Activated T-cell treated with anti-CD3 and anti-CD28 coated beads, Interleukin-2, amount 50 U/mL, for 4 hours (primary cell): ENCODE data around the gene TMEM141. TPM values are rescaled to one million over a fixed set of nuclear protein-coding genes. Genes with fewer than 3 reads are reported as not detected.
"Not testable (repeated sequence)": the region's sequence is repeated elsewhere in the genome, so short reads cannot be mapped to it uniquely, and the experiment has no call there.

ENCODE experiments used
- ATAC-seq, 2 donors: fragments of 200-7000 bp; cut with Tn5 transposase; one replicate each; pipeline ENCODE4 v1.10.0; 2021
- DNase-seq: peaks from one replicate; pipeline ENCODE4 v3.0.0-alpha.2; 2020
- H3K27me3 Mint-ChIP-seq: one replicate; pipeline ENCODE4 v1.8.0; 2021; ENCODE audit warnings: low read depth, mixed read lengths
- H3K36me3 Mint-ChIP-seq: one replicate; pipeline ENCODE4 v1.8.0; 2022; ENCODE audit warnings: mixed read lengths; ENCODE audit not compliant: insufficient read depth
- H3K4me1 Mint-ChIP-seq: one replicate; pipeline ENCODE4 v1.8.0; 2021; ENCODE audit warnings: low read depth, mixed read lengths
- H3K4me3 Mint-ChIP-seq: one replicate; pipeline ENCODE4 v1.8.0; 2021; ENCODE audit warnings: mild to moderate bottlenecking, moderate library complexity, mixed read lengths
- H3K9me3 Mint-ChIP-seq: one replicate; pipeline ENCODE4 v1.8.0; 2021; ENCODE audit warnings: mixed read lengths
- total RNA-seq, 3 donors: library from RNA; stranded (reverse); gene quantifications; one replicate each; pipeline ENCODE4 v1.2.1, GENCODE V29; 2021

TMEM141 gene
- total RNA-seq, 3 donors from 2014 or later, result 49.5 to 53.0 (median 51.9) TPM

GRCh38 chr9:136791516-136792276 is 552 bp downstream of the TMEM141 start:
- peak overlapping the region; percentile 79 for H3K4me3 Mint-ChIP-seq
- ATAC-seq, result peak; percentile 11
- H3K9me3 Mint-ChIP-seq, result no peaks in the 10 kb centered on the region
- H3K4me1 Mint-ChIP-seq, result peaks cover 25% of the 10 kb centered on the region
- H3K36me3 Mint-ChIP-seq, result no peaks in the 10 kb centered on the region
- H3K27me3 Mint-ChIP-seq, result peaks cover 5% of the 10 kb centered on the region
- DNase-seq, result peak; percentile 62

DNA sequence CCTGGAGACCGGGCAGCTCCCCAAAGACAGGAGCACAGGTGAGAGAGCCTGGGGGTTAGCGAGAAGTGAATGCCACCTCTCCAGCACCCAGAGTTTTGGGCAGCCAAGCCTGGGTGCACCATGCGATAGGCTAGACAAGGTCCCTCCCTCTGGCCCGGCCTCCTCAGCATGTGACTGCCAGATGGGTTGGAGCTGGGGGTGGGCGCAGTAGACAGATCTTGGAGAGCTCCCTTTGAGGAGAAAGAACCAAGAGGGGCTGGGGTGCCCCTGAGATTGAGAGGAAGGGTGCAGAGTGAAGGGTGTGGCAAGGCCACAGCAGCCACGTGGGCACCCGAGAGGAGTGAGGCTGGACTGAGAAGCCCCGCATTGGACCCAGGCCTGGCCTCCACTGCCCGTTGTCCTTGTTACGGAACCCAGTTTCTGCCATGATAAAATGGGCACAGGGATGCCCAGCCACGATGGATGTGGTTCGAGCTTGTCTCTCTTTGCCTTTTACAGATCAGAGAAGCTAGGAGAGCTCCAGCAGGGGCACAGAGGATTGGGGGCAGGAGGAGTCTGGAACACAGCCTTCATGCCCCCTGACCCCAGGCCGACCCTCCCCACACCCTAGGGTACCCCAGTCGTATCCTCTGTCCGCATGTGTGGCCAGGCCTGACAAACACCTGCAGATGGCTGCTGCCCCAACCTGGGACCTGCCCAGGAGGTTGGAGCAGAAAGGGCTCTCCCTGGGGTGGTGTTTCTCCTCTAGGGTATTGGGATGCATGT is 1.4 kb downstream of the TMEM141 start:
- Mint-ChIP-seq H3K27me3 (peaks cover 6% of the 10 kb centered on the region), H3K4me3 (peak overlapping the region; percentile 79), H3K4me1 (peaks cover 25% of the 10 kb centered on the region), H3K9me3 (no peaks in the 10 kb centered on the region), H3K36me3 (no peaks in the 10 kb centered on the region)
- ATAC-seq (no peak), DNase-seq (no peak)

DNA sequence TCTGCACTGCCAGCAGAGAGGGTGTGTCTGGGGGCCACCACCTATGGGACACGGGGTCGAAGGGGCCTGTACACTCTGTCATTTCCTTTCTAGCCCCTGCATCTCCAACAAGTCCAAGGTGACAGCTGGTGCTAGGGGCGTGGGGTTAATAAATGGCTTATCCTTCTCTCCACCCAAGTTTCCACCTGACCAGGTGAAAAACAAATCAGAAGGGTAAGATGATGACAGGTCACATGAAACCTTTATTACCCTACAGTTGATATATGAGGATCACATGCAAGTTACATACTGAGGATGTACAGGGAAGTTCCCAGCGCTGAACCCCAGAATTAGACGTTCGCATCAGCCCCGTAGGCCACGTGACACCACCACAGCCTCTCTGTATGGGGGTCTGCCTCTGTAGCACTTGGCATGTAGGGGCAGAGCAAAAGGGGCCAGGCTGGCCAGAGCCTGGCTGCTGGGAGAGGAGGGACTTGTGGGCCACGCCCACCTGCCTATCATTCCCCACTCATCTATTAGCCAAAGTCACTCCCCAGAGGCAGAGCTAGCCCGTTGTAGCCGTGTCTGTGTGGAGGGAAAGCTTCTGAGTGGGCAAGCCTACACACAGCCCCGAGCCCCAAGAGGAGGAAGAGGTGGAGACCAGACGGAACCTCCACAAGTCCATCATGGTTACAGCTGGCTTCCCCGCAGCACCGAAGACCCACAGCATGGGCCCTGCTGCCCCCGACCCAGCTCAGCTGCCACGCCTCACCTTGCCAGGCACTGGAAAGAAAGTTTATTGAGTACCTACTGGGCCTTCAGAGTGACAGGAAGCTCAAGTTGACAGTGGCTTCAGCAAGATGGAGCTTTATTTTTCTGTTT is 2.2 kb downstream of the TMEM141 start:
- Mint-ChIP-seq H3K4me3 (no peak overlapping the region), H3K9me3 (no peaks in the 10 kb centered on the region), H3K4me1 (peaks cover 18% of the 10 kb centered on the region), H3K36me3 (no peaks in the 10 kb centered on the region), H3K27me3 (peaks cover 6% of the 10 kb centered on the region)
- DNase-seq (no peak), ATAC-seq (no peak)

GRCh38 chr9:136794281-136794999 is 3.3 kb downstream of the TMEM141 start:
- Mint-ChIP-seq H3K36me3 (no peaks in the 10 kb centered on the region), H3K9me3 (no peaks in the 10 kb centered on the region), H3K4me3 (no peak overlapping the region), H3K27me3 (peaks cover 6% of the 10 kb centered on the region), H3K4me1 (peaks cover 18% of the 10 kb centered on the region)
- DNase-seq (no peak), ATAC-seq (no peak)

GRCh38 chr9:136795000-136795348 is 3.8 kb downstream of the TMEM141 start:
- no peak overlapping the region for H3K4me3 Mint-ChIP-seq
- H3K4me1 Mint-ChIP-seq, result peaks cover 18% of the 10 kb centered on the region
- DNase-seq, result no peak
- no peaks in the 10 kb centered on the region for H3K9me3 Mint-ChIP-seq
- H3K36me3 Mint-ChIP-seq, result no peaks in the 10 kb centered on the region
- ATAC-seq, result no peak
- H3K27me3 Mint-ChIP-seq, result peaks cover 6% of the 10 kb centered on the region

GRCh38 chr9:136796238-136796774 is 5.2 kb downstream of the TMEM141 start, which contains the start of gene CCDC183:
TSS of gene CCDC183 (plus strand) at chr9:136796338. CDS start at chr9:136796398, 60 bp downstream.
- ATAC-seq, result no peak
- no peaks in the 10 kb centered on the region for H3K36me3 Mint-ChIP-seq
- no peaks in the 10 kb centered on the region for H3K9me3 Mint-ChIP-seq

GRCh38 chr9:136796775-136797347 is 5.7 kb downstream of the TMEM141 start:
- not testable (repeated sequence) for DNase-seq, H3K27me3 Mint-ChIP-seq, H3K36me3 Mint-ChIP-seq, H3K9me3 Mint-ChIP-seq, H3K4me3 Mint-ChIP-seq, ATAC-seq
- peaks cover 26% of the 10 kb centered on the region for H3K4me1 Mint-ChIP-seq

More at GRCh38 chr9:136796238-136796774, 5.2 kb downstream of the TMEM141 start, which contains the start of gene CCDC183:
- H3K27me3 Mint-ChIP-seq, result peaks cover 6% of the 10 kb centered on the region
- no peak for DNase-seq
- H3K4me1 Mint-ChIP-seq, result peaks cover 25% of the 10 kb centered on the region
- no peak within 1 kb of the TSS for H3K4me3 Mint-ChIP-seq

DNA sequence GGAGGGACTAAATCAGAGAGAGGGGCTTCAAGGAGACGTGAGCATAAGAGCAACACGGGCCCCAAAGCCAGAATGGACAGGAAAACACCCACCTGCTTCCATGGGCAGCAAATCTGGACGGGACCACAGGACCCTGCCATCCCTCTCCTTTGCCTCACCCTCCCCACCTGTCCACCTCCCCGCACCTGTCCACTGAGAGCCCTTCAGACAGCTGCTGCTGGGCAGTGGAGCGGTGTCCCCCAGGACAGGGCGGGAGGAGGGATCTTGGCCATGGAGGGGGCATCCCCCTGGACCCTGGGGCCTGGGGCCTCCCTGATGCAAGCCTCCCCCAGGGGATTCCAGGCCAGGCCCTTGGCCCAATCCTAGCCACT is 7.5 kb downstream of the TMEM141 start:
- DNase-seq (no peak), ATAC-seq (no peak)
- no peak overlapping the region for H3K4me3 Mint-ChIP-seq
- peaks cover 6% of the 10 kb centered on the region for H3K27me3 Mint-ChIP-seq
- no peaks in the 10 kb centered on the region for H3K36me3 Mint-ChIP-seq
- H3K4me1 Mint-ChIP-seq, result peaks cover 18% of the 10 kb centered on the region
- no peaks in the 10 kb centered on the region for H3K9me3 Mint-ChIP-seq

- Mint-ChIP-seq H3K27me3 (peaks cover 6% of the 10 kb centered on the region), H3K4me3 (peak overlapping the region; percentile 45)
- DNase-seq, result no peak
Observed at GRCh38 chr9:136799079-136799853, 8.1 kb downstream of the TMEM141 start.

GRCh38 chr9:136799854-136800657 is 8.9 kb downstream of the TMEM141 start:
- Mint-ChIP-seq H3K4me3 (peak overlapping the region; percentile 78), H3K9me3 (no peaks in the 10 kb centered on the region), H3K27me3 (peaks cover 6% of the 10 kb centered on the region), H3K36me3 (no peaks in the 10 kb centered on the region), H3K4me1 (peaks cover 18% of the 10 kb centered on the region)
- DNase-seq, result peak; percentile 92
- peak; percentile 85 to 86 for ATAC-seq

More at GRCh38 chr9:136799079-136799853, 8.1 kb downstream of the TMEM141 start:
- Mint-ChIP-seq H3K36me3 (no peaks in the 10 kb centered on the region), H3K4me1 (peaks cover 18% of the 10 kb centered on the region), H3K9me3 (no peaks in the 10 kb centered on the region)
- no peak for ATAC-seq

GRCh38 chr9:136802321-136802720 is 11.2 kb downstream of the TMEM141 start:
- H3K4me3 Mint-ChIP-seq, result no peak overlapping the region
- H3K9me3 Mint-ChIP-seq, result no peaks in the 10 kb centered on the region
- peaks cover 19% of the 10 kb centered on the region for H3K4me1 Mint-ChIP-seq
- ATAC-seq (no peak), DNase-seq (no peak)
- H3K36me3 Mint-ChIP-seq, result peaks cover 4% of the 10 kb centered on the region
- H3K27me3 Mint-ChIP-seq, result no peaks in the 10 kb centered on the region

GRCh38 chr9:136803009-136803550 is 11.9 kb downstream of the TMEM141 start:
- peaks cover 19% of the 10 kb centered on the region for H3K4me1 Mint-ChIP-seq
- H3K36me3 Mint-ChIP-seq, ATAC-seq, H3K27me3 Mint-ChIP-seq, H3K9me3 Mint-ChIP-seq, DNase-seq, H3K4me3 Mint-ChIP-seq: not testable (repeated sequence)
